HuH-7.5 (cell line): ENCODE results near the gene NPTX1.

Experiments used
- DNase-seq: peaks from one replicate; pipeline ENCODE4 v3.0.0; 2011; ENCODE audit warnings: low spot score

Gene NPTX1

DNA sequence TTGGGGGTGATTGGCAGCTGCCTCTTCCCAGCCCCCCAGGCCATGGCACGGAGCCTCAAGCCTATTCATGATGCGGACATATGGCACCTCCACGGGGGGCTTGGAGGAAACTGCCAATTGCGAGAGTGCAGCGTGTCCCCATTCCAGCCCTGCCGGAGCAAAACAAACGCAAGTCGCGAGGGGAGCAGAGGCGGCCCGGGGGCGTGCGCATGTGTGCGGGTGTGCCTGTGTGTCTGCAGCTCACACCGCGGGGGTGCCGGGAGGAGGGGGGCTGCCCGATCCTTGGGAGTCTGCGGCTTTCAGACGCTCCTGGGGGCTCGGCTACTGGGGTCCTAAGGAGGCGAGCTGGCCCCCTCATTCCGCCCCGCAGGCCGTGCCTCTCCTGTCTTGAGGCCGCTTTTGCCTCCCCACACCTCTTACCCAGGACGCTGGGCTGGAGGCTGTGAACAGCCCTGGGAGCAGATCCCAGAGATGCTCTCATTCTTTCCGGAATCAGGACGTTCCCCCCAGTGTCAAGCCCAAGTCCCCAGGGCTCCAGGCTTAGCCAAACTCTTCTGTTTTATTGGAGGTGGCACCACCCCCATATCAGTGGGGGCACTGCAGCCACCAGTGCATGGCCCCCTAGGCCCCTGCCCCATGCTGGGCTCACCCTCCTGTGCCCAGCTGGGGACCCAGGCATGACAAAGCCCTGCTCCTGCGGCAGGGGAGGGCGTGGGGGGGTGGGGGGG lies 32.3 kb downstream of the NPTX1 start:
- no peak for DNase-seq

DNA sequence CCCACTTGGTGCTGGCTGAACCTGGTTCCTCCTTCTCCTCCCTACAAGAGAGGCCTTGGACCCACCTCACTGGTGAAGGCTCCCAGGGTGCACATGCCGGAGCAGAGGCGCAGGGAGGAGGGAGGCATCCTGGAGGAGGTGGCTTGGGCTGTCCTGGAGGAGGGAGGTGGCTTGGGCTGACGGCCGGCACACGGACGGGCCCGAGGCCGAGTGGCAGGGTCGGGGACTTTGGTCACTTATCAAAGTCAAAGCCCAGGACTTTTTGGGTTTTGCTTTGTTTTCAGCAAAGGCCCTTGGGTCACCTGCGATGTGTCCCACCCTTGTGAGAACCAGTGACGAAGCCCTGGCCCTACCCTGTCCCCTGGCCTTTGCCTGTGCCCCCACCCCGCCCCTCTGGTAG lies 32.9 kb downstream of the NPTX1 start:
- no peak for DNase-seq

DNA sequence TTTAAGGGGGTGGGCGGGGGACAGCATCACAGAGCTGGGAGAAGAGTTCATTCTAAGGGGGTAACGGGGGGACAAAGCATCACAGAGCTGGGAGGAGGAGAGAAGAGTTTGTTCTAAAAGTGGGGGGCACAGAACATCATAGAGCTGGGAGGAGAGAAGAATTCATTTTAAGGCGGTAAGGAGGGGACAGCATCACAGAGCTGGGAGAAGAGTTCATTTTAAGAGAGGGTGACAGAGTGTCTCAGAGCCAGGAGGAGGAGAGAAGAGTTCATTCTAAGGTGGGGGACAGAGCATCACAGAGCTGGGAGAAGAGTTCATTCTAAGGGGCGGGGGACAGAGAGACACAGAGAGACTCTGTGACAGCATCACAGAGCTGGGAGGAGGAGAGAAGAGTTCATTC lies 33.6 kb downstream of the NPTX1 start:
- DNase-seq: no peak

DNA sequence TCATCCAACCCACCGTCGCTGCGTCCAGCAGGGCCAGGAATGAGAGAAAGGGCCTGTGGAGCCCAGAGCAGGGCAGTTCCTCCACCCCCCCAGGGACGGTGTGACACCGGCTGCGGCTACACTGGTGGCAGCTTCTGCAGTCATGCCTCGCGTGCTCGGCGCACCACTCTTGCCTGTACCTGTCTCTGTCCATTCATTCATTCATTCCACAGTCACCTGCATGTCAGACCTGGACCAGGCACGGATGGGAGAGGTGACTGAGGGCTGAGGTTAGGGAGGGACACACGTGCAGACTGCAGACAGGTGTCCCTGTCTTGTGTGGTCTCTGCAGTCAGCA lies 34.1 kb downstream of the NPTX1 start:
- DNase-seq: no peak

DNA sequence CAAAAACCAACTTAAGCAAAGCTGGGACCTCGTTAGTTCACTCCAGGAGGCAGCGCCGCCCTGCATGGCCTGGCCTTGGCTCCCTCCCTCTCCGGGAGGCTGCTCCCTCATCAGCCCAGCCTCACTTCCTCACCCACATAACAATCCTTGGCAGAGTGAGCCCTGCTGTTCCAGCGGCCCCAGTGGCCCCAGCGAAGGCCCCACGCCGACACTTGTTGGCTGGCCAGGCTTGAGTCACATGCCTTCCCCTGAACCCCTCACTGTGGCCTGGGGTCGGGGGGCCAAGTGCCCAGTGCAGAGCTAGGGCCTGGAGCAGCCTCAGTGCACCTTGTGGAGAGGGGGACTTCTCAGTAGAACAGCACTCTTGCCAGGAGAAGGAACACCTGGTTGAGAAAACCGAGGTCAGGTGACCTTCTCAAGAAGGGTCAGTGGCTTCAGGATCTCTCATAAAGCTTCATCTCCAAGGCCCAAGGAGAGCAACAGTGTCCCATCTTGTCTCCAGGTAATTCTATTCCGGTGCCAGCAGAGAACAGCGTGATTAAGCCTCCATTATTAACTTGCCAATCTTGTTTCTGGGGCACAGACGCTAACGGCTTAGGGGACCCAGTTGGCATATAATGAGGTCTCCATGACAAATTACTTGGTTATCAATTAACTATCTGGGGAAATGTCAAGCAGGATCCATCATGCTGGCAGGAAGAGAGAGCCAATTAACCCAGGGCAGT lies 34.6 kb downstream of the NPTX1 start:
- no peak for DNase-seq

DNA sequence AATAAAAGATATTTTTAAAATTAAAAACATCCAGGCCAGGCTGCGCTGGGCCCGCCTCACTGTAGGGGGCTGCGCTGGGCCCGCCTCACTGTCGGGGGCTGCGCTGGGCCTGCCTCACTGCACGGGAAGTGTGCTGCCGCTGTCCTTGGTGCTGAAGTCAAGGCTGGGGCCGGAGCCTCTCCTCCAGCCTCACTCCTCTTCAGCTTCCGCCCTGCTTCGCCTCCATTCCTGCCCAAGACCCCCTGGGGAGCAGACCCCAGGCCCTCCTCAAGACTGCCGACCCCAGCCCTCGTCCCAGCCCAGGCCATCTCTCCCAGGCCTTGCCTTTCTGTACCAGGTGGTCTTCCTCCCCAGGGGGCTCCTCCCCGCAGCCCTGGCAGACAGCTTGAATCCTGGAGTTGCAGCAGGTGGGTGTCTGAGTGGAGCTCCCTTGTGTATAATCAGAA lies 35.3 kb downstream of the NPTX1 start:
- peak; percentile 88 for DNase-seq

DNA sequence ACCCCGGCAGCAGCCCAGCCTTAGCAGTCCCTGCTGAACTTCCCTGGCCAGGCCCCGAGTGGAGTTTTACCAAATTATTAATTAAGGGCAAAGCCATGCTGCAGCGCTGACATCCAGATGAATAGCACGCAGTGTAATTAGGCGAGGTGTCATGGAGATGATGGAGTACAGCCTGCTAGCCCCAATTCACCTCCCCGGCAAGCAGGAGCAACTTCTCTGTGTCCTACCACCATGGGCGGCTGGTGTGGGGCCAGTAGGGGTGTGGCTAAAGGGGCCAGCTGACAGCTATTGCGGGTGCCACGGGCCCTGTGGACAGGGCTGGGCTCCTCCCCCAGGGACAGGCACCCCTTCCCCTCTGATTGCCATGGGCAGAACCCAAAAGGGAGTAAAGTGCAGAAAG lies 36.9 kb downstream of the NPTX1 start:
- DNase-seq: no peak

DNA sequence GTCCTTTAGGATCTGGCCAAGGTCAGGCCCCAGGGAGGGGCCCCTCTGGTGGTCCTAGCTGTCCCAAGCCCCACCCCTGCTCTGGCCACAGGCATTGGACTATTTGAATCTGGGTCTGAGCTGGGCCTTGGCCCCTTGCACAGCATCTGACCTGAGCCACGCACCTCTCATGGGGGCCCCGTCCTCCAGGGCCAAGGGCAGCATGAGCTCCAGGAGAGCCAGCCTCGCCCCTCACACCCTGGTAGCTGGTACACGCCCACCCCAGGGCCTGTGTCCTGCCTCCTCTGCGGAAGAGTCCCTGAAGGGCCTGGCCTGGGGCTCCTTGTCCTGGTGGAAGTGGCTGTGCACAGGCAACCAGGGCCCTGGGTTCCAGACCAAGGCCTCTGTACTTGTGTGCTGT lies 37.6 kb downstream of the NPTX1 start:
- DNase-seq: no peak

DNA sequence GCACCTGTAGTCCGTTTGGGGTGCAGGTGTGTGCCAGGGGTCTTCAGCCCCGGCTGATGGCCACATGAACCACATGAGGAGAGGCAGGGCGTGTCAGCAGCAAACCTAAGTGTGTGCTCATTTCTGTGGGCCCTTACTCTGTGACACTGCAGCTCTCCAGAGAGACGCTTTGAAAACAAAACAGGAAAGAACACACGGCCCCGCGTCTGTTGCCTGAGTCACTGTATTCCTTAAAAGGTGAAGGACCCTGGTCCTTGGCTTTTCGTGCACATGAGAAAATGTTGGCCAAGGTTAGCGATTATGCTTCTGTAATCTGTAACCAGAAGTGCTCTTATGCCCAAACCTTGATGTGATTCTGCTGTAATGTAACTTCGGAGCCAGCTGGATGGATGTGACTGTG lies 38.9 kb downstream of the NPTX1 start:
- DNase-seq: no peak

DNA sequence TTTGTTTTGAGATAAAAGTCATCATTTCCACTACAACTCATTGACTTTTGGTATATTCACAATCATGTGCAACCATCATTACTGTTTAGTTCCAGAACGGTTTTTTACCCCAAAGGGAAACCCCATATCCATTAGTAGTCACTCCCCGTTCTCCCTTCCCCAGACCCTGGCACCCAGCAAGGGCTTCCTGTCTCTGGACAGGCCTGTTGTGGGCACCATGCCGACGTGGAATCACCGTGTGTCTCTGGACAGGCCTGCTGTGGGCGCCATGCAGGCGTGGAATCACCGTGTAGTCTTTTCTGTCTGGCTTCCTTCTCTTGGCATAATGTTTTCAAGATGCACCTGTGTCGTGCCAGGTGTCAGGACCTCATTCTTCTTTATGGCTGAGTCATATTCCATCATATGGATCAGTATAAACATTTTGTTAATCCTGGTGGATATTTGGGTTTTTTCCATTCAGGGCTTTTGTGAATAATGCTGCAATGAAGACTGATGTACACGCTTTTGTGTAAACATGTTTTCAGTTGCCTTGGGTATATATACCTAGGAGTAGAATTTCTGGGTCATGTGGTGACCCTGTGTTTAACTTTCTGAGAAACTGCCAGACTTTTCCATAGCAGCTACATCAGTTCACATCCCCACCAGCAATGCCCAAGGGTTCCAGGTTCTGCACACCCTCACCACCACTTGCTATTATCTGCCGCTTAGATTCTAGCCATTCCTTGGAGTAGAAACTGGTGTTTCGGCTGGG lies 42.3 kb downstream of the NPTX1 start:
- no peak for DNase-seq

DNA sequence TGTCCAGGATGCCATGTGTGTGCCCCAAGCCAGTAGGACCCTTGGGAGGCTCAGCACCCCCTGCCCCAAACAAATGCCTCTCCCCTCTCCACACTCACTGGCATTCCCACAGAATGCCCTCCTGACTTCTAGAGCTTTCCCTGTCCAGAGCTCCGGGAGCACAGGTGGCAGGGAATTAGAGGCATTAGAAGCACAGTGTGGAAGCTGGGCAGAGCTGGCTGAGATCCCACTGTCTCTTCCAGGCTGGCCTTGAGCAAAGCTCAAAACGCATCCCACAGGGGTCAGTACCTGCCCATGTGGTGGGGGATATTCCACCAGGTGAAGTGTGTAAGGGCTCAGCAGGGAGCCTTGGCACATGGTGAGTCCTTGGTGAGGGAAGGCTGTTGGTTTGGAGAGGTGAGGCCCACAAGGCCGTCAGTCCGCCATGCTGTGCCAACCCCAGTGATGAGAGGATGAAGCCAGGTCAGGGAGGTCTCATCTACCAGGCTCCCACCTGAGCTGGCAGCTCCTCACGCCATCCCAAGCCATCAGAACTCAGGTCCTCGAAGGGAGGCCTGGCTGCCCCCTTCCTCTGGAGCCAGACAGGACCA lies 43.4 kb downstream of the NPTX1 start:
- no peak for DNase-seq

DNA sequence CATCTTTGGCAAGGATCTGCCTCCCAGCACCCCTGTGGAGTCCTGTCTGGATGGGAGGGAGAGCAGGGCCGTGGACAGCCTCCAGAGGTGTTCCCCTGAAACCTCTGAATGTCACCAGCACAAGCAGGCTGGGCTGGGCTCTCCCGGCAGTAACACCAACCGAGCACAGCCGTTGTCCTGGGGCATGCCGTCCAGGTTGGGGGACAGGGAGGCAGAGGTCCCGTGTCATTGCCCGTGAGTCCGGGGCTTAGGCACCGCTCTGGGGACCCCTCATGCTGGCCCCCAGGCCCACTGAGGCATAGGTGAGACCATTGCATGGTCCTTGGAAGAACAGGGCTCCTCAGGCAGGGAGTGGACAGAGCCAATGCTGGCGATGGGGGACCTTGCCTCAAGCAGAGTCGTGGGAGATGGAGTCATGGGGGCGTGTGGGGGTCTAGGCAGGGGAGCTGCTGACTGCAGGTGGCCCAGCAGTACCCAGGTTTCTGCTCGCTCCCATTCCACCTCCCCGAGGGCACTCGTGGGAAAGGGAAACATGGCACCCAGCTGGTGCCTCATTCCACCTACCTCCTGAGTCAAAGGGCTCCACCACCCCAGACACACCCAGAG lies 44.0 kb downstream of the NPTX1 start:
- DNase-seq: no peak

DNA sequence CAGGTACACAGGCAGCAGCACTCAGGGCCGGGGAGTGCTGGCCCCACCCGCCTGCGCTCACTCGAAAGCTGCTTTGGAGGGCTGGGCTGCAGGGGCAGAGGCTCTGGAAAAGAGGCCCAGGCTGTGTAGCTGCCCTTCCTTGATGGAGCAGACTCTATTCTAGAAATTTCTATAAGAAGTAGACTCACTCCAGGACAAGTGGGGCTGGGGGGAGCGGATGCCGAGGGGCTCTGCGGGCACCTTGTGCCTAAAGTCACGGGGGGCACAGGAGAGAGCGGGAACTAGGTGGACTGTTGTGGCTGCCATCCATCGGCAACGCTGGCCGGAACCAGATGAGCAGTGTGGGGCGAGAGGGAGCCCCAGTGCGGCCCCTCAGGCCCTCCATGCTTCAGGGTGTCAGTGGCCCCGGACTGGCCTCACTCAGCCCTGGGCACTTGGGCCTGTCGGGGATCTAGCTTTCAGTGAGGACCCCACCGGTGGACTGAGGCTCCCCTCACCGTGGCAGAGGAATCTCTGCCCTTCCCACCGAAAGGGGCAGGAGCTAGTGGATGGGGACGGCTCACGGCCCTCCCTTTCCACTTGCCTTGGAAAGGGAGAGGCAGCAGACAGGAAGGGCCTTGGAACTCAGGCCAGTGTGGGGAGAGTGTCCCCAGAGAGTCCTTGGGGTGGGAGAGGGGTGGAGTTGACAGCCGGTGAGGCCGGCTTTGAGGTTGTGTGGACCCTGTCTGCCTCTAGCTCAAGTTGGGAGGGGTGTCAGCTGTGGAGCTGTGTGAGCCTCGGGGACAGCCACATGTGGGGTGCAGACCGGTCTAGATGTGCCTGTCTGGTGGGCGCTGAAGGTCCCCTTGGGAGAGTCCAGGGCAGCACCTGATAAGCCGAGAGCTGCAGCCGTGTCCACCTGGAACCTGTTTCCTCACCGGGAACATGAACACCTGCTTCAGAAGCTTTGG lies 44.9 kb downstream of the NPTX1 start:
- DNase-seq: no peak

DNA sequence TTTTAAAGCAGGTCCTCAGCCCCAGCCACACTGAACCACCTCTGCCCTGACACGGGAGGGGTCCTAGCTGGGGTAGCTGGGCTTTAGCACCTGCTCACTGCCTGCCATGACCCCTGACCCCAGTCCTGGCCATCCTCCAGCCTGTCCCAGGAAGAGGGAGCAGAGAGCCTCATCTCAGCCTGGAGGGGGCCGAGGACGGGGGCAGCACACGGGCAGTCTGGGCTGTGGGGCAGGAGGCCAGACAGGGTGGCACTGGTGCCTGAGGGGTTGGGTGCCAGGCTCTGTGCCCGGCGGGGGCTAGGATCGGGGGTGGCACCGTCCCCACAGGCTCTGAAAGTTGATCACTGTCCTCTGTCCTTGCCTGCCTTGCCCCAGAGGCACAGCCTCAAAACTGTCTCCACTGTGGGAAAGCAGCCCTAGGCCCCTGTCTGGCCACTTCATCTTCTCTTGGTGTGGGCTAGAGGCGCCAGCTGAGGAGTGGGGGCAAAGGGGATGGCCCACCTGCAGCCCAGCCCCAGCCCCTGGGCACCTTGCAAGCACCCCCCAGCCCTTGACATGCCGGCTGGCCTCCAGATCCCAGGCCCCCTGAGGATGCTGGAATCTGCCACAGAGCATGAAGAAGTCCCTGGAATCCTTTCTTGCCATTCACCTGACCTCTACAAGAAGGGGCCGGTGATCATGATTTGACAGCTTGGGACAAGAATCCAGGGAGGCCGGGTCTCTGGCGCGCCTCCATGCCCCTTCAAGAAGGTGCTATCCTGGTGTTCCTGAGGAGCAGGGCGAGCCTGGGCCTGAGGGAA lies 45.8 kb downstream of the NPTX1 start:
- DNase-seq: no peak

DNA sequence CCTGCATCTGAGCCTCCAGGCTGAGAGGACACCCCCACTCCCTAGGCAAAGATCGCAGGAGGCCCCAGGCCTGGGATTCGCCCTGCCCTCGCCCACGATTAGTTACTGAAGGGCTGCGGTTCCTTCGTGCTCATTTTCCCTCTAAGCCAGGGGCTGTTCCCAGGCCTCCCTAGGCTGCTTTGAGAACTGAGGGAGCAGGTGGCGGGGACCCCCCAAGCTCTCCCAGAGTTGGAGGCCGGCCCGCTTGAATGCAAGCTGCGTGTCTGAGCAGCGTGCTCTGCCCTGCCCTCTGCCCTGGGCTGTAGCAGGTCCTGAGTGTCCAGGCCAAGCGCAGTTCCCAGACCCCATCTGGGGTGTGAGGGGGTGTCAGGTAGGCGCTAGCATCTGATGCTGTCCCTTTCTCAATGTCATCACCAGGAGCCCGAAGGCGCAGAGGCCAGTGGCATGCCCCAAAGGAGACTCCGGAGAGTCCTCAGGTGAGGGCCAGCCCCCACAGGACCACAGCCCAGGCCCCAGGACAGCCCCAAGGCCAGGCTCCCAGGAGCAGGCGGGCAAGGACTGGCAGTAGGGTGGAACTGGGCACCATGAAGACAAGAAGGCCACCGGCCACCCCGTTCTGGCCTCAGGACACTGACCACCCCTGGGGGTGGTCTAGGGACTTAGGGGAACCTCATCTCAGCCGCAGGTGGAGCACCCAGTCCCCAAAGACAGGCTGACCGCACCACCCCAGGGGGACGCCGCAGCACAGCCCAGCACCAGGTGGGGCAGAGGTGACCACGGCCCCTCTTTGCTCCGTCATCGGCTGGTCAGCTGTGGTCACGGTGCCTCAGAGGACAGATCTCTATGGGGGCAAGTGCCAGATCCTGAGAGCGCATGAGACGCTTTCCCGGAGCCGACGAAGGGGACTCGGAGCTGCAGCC lies 46.8 kb downstream of the NPTX1 start:
- DNase-seq: no peak

DNA sequence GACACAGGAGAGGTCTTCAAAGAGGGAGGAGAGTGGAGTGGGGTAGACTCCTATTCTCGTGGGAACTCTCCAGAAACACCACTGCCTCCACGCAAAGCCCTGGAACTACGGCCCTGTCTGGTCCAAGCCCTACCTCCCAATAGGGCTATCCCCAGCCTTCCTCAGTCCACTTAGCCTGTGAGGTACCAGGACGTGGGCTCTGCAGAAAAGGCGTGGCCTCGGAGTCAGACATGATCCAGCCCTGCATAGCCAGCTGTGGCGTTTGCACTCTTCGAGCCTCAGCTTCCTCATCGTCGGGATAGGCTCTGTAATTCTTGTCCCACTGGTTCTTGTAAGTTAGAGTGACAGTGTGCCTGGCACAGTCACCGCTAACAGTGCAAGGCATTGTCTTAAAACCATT lies 47.6 kb downstream of the NPTX1 start:
- no peak for DNase-seq

DNA sequence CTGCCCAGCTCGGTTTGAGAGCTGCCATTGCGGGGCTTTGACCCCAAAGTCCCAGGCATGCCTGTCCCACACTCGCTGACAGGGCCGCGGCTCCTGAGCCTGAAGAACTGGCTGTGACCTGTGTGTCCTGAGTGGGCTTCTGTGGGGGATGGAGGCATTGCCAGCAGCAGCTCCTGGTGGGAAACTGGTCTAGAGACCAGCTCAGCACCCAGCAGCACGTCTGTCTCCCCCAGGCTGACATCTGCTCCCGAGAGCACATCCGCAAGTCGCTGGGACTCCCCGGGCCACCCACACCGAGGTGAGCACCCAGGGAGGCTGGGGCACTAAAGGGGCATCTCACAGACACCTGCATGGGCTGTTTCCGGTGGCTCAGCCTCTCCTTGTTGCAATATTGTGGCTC lies 48.0 kb downstream of the NPTX1 start:
- DNase-seq: no peak

DNA sequence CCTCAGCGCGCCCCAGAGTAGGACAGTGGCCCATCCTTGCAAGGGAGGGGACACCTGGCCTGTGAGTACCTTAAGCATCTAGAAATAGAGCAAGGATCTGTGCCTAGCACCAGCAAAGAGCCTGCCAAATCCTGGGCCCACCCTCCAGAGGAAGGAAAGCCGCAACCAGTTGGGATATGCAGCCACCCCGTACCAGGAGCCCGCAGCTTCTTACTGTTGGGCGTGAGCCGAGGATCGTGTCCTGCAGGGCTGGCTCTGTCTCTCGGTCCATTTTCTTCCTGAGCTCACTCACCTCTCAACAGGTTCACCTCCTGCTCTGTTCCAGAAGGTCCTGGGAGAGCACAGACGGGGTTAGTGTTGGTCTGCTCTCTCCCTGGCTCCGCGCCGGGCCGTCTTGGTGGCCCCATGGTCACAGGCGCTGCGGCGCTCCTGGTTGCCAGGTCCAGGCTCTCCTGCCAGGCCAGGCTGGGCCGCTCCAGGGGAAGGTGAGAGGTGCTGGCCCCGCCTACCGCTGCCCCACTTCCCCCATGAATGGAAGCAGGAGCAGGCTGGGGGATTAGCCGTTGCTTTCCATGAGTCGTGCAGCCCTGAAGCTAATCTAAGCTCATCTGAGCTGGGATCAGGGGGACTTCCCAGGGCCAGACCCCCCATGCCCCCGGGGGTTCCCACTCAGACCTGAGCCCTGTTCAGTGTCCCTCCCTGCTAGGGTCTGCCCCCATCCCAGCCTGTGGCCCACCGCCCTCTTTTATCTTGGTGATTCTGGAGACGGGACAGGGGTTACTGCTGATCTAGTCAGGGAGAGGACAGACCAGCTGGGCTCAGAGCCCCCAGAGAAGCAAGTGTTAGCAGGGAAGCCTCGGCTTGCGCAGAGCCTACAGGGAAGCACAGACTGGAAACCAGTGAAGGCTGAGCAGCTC lies 48.8 kb downstream of the NPTX1 start:
- no peak for DNase-seq
